GM12891 (cell line): ENCODE measurements around the gene GLB1L3.

Experiments used
- POLR2A ChIP-seq: IDR thresholded peaks from 2 replicates; pipeline ENCODE4 v1.6.1; 2011; ENCODE audit warnings: low read depth, low read length, control low read depth
- POLR2AphosphoS5 ChIP-seq: IDR thresholded peaks from 2 replicates; pipeline ENCODE4 v1.6.1; 2011; ENCODE audit warnings: low read depth, low read length, control low read depth
- SPI1 ChIP-seq: IDR thresholded peaks from 2 replicates; pipeline ENCODE4 v1.6.1; 2011; ENCODE audit warnings: low read depth, low read length, control low read depth
- TAF1 ChIP-seq: IDR thresholded peaks from 2 replicates; pipeline ENCODE4 v1.6.1; 2011; ENCODE audit warnings: low read depth, low read length, control low read depth

- TF ChIP-seq POLR2A (no peak), POLR2AphosphoS5 (no peak), TAF1 (no peak), SPI1 (no peak)
These were observed 32.3 kb upstream of the GLB1L3 start for GRCh38 chr11:134243913-134244312.
